Endodermal cell (in vitro differentiated cells): ENCODE measurements around the gene GP9. TPM values are rescaled to one million over a fixed set of nuclear protein-coding genes. Genes with fewer than 3 reads are reported as not detected.

Source experiments
- DNase-seq: peaks from one replicate; pipeline ENCODE4 v3.0.0-alpha.2; 2017
- H3K27ac ChIP-seq: 2 replicates; pipeline ENCODE4 v1.5.1; 2013; ENCODE audit warnings: mild to moderate bottlenecking, low read depth, low read length, moderate library complexity
- H3K27me3 ChIP-seq: 2 replicates; pipeline ENCODE4 v1.6.1; 2013; ENCODE audit warnings: mild to moderate bottlenecking, low read length, moderate library complexity; ENCODE audit not compliant: insufficient read depth, control insufficient read depth, poor library complexity, severe bottlenecking
- H3K36me3 ChIP-seq: 2 replicates; pipeline ENCODE4 v1.7.0; 2013; ENCODE audit warnings: mild to moderate bottlenecking, low read length, moderate library complexity; ENCODE audit not compliant: control insufficient read depth, insufficient read depth
- H3K4me1 ChIP-seq: one replicate; pipeline ENCODE4 v1.7.0; 2013; ENCODE audit warnings: low read length; ENCODE audit not compliant: control insufficient read depth, insufficient read depth
- H3K4me3 ChIP-seq: 2 replicates; pipeline ENCODE4 v1.5.1; 2013; ENCODE audit warnings: mild to moderate bottlenecking, low read length, moderate library complexity
- H3K9ac ChIP-seq: 2 replicates; pipeline ENCODE4 v1.6.1; 2013; ENCODE audit warnings: mild to moderate bottlenecking, low read length, moderate library complexity; ENCODE audit not compliant: poor library complexity, severe bottlenecking; ENCODE audit errors: extremely low read depth
- H3K9me3 ChIP-seq: 2 replicates; pipeline ENCODE4 v1.6.1; 2013; ENCODE audit warnings: mild to moderate bottlenecking, low read length, moderate library complexity; ENCODE audit not compliant: control insufficient read depth
- H3K27ac Mint-ChIP-seq: 2 replicates; pipeline ENCODE4 v1.8.0; 2020; ENCODE audit warnings: mixed read lengths
- H3K27me3 Mint-ChIP-seq: 2 replicates; pipeline ENCODE4 v1.8.0; 2021; ENCODE audit warnings: mild to moderate bottlenecking, mixed read lengths; ENCODE audit not compliant: insufficient read depth
- H3K36me3 Mint-ChIP-seq: 2 replicates; pipeline ENCODE4 v1.8.0; 2020; ENCODE audit warnings: low read depth, mixed read lengths
- H3K4me1 Mint-ChIP-seq: 2 replicates; pipeline ENCODE4 v1.8.0; 2020; ENCODE audit warnings: mixed read lengths
- H3K4me3 Mint-ChIP-seq: 2 replicates; pipeline ENCODE4 v1.8.0; 2020; ENCODE audit warnings: mild to moderate bottlenecking, moderate library complexity, mixed read lengths
- H3K9me3 Mint-ChIP-seq: 2 replicates; pipeline ENCODE4 v1.8.0; 2020; ENCODE audit warnings: mild to moderate bottlenecking, mixed read lengths
- CTCF ChIP-seq: fragments of 200-600 bp; sonication (generic); conservative IDR thresholded peaks from 2 replicates; pipeline ENCODE4 v1.5.0; 2021; ENCODE audit warnings: antibody characterized with exemption, mild to moderate bottlenecking
- WGBS, 2 experiments: methylation state at CpG; one replicate each; pipeline versions ENCODE4 v1.1.5 to v1.1.7; 2013; ENCODE audit warnings: missing lambda C conversion rate in 2 of 2, mixed read lengths in 1 of 2; ENCODE audit not compliant: insufficient coverage in 1 of 2, insufficient read length in 1 of 2; 5-methylcytosine and 5-hydroxymethylcytosine counted together
- total RNA-seq, 2 donors: library from RNA; stranded (reverse); fragmentation: NEBNext Ultra II Directional in 1 of 2; extraction: Animal tissue kit (Norgen Biotek cat#: 25700) in 1 of 2; gene quantifications; 2 replicates in 1 of 2; 3 replicates in 1 of 2; pipeline ENCODE4 v1.2.1, GENCODE V29; 2021

The GP9 gene
- total RNA-seq, 2 donors from 2014 or later, result not detected

GRCh38 chr3:129046732-129047552 is 13.6 kb upstream of the GP9 start:
- Histone ChIP-seq H3K36me3 (no peaks in the 10 kb centered on the region), H3K9ac (no peak overlapping the region), H3K9me3 (no peaks in the 10 kb centered on the region), H3K27me3 (no peaks in the 10 kb centered on the region), H3K27ac (no peak overlapping the region), H3K4me1 (peaks cover under 1% of the 10 kb centered on the region), H3K4me3 (no peak overlapping the region)
- DNase-seq, result no peak
- H3K4me3 Mint-ChIP-seq, result no peak overlapping the region
- peaks cover 4% of the 10 kb centered on the region for H3K36me3 Mint-ChIP-seq
- peaks cover 12% of the 10 kb centered on the region for H3K9me3 Mint-ChIP-seq
- peaks cover 5% of the 10 kb centered on the region for H3K4me1 Mint-ChIP-seq
- peaks cover 37% of the 10 kb centered on the region for H3K27me3 Mint-ChIP-seq
- TF ChIP-seq CTCF, result no peak
- no peak overlapping the region for H3K27ac Mint-ChIP-seq
- 94 to 96% methylated on average over 38 to 46 of the region's 46 CpGs for WGBS, 2 experiments

- Histone ChIP-seq H3K36me3 (no peaks in the 10 kb centered on the region), H3K27me3 (no peaks in the 10 kb centered on the region), H3K4me3 (no peak overlapping the region), H3K9me3 (no peaks in the 10 kb centered on the region), H3K9ac (no peak overlapping the region), H3K4me1 (peaks cover 4% of the 10 kb centered on the region), H3K27ac (no peak overlapping the region)
- peaks cover 35% of the 10 kb centered on the region for H3K27me3 Mint-ChIP-seq
- TF ChIP-seq CTCF, result no peak
- no peak overlapping the region for H3K27ac Mint-ChIP-seq
- 83 to 89% methylated on average over 2 to 6 of the region's 6 CpGs for WGBS, 2 experiments
- no peak overlapping the region for H3K4me3 Mint-ChIP-seq
- peaks cover 4% of the 10 kb centered on the region for H3K36me3 Mint-ChIP-seq
- peaks cover 8% of the 10 kb centered on the region for H3K4me1 Mint-ChIP-seq
- peaks cover 12% of the 10 kb centered on the region for H3K9me3 Mint-ChIP-seq
- DNase-seq, result peak; percentile 31
These were observed 13.1 kb upstream of the GP9 start for GRCh38 chr3:129047553-129047839.

- Mint-ChIP-seq H3K4me1 (peaks cover 31% of the 10 kb centered on the region), H3K27me3 (peaks cover 19% of the 10 kb centered on the region), H3K9me3 (peaks cover 7% of the 10 kb centered on the region), H3K36me3 (peaks cover 4% of the 10 kb centered on the region), H3K4me3 (no peak overlapping the region), H3K27ac (no peak overlapping the region)
- H3K27me3 ChIP-seq, result no peaks in the 10 kb centered on the region
- no peaks in the 10 kb centered on the region for H3K36me3 ChIP-seq
- TF ChIP-seq CTCF, result no peak
- H3K9me3 ChIP-seq, result no peaks in the 10 kb centered on the region
- peak; percentile 36 for DNase-seq
- WGBS, 2 experiments, result 90 to 91% methylated on average over 11 to 12 of the region's 12 CpGs
- no peak overlapping the region for H3K4me3 ChIP-seq
- no peak overlapping the region for H3K27ac ChIP-seq
- peaks cover 4% of the 10 kb centered on the region for H3K4me1 ChIP-seq
- no peak overlapping the region for H3K9ac ChIP-seq
These were observed 9.9 kb upstream of the GP9 start for GRCh38 chr3:129050556-129051295.
